ENCODE measurements around the gene AOAH. TPM values are rescaled to one million over a fixed set of nuclear protein-coding genes. Genes with fewer than 3 reads are reported as not detected.

The AOAH gene
- total RNA-seq, 1 donor from 2014 or later: 0.92 TPM

- Mint-ChIP-seq H3K27ac (no peak overlapping the region), H3K36me3 (no peaks in the 10 kb centered on the region)
Measured at GRCh38 chr7:36642414-36642813, 81.9 kb downstream of the AOAH start.

GRCh38 chr7:36642010-36642409, 82.3 kb downstream of the AOAH start:
- TF ChIP-seq CTCF (conservative IDR thresholded peaks at IDR 0.05): no peak
- Mint-ChIP-seq H3K36me3 (no peaks in the 10 kb centered on the region), H3K27me3 (peaks cover 9% of the 10 kb centered on the region), H3K27ac (no peak overlapping the region), H3K9me3 (peaks cover 6% of the 10 kb centered on the region), H3K4me3 (no peak overlapping the region), H3K4me1 (ENCODE audit: unreplicated experiment) (peaks cover 46% of the 10 kb centered on the region)
- DNase-seq (ENCODE audit: extremely low spot score, unreplicated experiment): no peak

More at GRCh38 chr7:36642414-36642813, 81.9 kb downstream of the AOAH start:
- H3K4me1 Mint-ChIP-seq (ENCODE audit: unreplicated experiment): peaks cover 44% of the 10 kb centered on the region
- TF ChIP-seq CTCF (conservative IDR thresholded peaks at IDR 0.05): no peak
- H3K9me3 Mint-ChIP-seq: peaks cover 6% of the 10 kb centered on the region
- H3K4me3 Mint-ChIP-seq: no peak overlapping the region
- DNase-seq (ENCODE audit: extremely low spot score, unreplicated experiment): no peak
- H3K27me3 Mint-ChIP-seq: peaks cover 11% of the 10 kb centered on the region

- DNase-seq (ENCODE audit: extremely low spot score, unreplicated experiment): no peak
- no peaks in the 10 kb centered on the region for H3K36me3 Mint-ChIP-seq
- H3K9me3 Mint-ChIP-seq: peaks cover 6% of the 10 kb centered on the region
- H3K27ac Mint-ChIP-seq: no peak overlapping the region
- no peak overlapping the region for H3K4me3 Mint-ChIP-seq
- peaks cover 7% of the 10 kb centered on the region for H3K27me3 Mint-ChIP-seq
- H3K4me1 Mint-ChIP-seq (ENCODE audit: unreplicated experiment): peaks cover 47% of the 10 kb centered on the region
- no peak for TF ChIP-seq CTCF (conservative IDR thresholded peaks at IDR 0.05)
Measured at GRCh38 chr7:36640682-36641081, 83.6 kb downstream of the AOAH start.

DNA sequence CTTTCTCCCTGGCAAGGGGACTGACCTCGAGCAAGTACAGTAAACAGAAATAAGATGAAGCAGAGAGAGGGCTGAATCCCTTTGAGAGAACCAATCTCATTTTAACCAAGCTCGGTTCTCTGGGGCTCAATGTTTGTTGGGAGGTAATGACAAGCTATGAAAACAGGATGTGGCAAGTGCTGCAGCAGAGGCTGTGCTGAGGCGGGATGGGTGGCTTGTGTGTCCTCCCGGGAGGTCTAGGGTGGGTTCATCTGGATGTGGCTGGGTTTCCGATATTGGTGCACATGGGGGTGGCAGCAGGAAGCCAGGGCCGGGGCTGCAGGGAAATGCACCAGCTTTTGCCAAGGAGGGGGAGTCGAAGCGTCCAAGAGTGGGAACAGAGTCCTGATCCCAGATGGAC, 84.5 kb downstream of the AOAH start:
- Mint-ChIP-seq H3K36me3 (no peaks in the 10 kb centered on the region), H3K4me3 (no peak overlapping the region), H3K4me1 (ENCODE audit: unreplicated experiment) (peaks cover 48% of the 10 kb centered on the region), H3K27ac (no peak overlapping the region), H3K9me3 (peaks cover 6% of the 10 kb centered on the region), H3K27me3 (peaks cover 7% of the 10 kb centered on the region)
- no peak for TF ChIP-seq CTCF (conservative IDR thresholded peaks at IDR 0.05)
- DNase-seq (ENCODE audit: extremely low spot score, unreplicated experiment): no peak

- Mint-ChIP-seq H3K9me3 (peaks cover 6% of the 10 kb centered on the region), H3K27me3 (peaks cover 3% of the 10 kb centered on the region), H3K4me1 (ENCODE audit: unreplicated experiment) (peaks cover 48% of the 10 kb centered on the region), H3K4me3 (no peak overlapping the region), H3K27ac (no peak overlapping the region), H3K36me3 (no peaks in the 10 kb centered on the region)
- DNase-seq (ENCODE audit: extremely low spot score, unreplicated experiment): no peak
- no peak for TF ChIP-seq CTCF (conservative IDR thresholded peaks at IDR 0.05)
Measured at GRCh38 chr7:36638586-36639263, 85.6 kb downstream of the AOAH start.
